Measurements from ENCODE around the gene RAB11B.
"Not testable (repeated sequence)": the region's sequence is repeated elsewhere in the genome, so short reads cannot be mapped to it uniquely, and the experiment has no call there.

The RAB11B gene

GRCh38 chr19:8393871-8394250, 3.7 kb downstream of the RAB11B start:
- DNase-seq (ENCODE audit: low read depth in 2 of 2): no peak

DNA sequence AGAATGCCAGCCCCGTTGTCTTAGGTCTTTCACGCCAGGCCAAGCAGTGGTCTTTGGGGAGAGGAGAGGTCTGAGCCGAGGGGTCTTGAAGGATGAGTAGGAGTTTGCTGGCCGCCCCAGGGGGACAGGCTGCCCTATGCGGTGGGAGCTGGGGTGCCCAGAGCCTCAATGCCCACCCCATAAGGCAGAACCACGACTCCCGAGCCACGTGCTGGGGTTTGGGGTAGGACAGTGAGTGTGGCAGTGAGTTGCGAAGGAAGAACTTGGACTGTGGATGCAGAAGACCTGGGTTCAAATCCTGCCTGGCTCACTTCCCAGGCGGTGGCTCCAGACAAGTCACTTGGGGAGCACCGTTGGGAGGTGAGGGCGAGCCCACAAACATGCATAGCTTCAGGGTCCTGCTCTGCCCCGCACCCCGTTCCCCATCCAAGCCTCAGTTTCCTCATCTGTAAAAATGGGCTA, 5.5 kb downstream of the RAB11B start:
- no peak for DNase-seq (ENCODE audit: low read depth in 2 of 2)

DNA sequence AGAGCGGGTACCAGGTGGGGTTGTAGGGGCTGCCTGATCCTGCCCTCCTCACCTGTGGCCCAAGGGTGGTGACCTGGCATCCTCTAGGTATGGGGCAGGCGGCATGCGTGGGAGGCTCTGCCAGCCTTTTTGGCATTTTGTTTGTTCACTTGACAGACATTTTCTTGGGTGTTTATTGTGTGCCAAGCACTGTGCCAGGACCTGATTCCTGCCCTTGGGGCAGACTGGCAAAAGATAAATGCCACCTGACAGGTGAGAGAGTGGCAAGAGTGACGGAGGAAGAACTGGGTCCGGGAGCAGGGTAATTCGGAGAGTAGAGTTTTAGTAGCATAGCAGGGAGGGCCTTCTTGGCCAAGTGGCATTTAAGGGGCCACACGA, 6.0 kb downstream of the RAB11B start:
- DNase-seq (ENCODE audit: low read depth in 2 of 2): no peak

GRCh38 chr19:8396563-8397203, 6.5 kb downstream of the RAB11B start:
- peak; percentile 59 to 63 for DNase-seq (ENCODE audit: low read depth in 2 of 2)

DNA sequence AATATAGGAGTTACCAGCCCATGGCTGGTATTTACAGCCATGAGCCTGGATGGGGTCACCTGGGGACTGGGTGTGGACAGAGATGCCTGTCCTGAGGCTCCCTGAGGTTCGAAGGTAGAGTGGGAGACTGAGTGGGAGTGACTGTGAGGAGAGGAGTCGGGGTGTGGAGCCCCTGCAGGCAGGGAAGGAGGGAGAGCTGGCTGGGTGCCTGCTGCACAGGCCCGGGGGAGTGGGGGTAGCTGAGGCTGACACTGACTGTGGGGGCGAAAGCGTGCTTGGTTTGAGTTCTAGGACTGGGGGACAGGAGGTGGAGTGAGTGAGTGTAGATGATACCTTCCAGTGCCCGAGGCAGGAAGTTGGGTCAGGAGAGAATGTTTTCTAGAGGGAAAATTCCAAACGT, 7.1 kb downstream of the RAB11B start:
- no peak for DNase-seq (ENCODE audit: low read depth in 2 of 2)

DNA sequence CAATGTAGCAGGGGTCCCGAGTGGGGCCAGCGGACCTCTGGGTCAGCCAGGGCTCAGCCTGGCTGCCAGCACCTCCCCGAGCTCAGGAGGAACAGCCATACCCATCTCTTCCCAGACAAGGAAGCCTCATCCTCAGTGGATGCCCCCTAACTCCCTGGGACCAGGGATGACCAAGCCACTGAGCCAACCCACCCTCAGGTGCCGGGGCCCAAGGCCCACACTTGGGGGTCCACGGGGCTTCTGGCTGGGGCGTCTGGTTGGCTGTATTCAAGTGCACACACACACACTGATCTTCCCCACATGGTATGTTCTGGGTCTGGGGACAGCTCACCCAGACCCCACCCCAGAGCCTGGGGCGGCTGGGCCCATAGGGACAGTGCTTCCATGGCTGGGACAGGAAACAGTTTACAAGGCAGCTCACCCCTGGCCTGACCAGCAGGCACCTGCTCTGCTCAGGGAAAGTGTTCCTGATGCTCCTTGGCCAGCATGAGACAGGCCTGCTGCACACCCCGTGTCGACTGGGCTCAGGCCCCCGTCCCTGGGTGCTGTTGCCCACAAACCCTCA, 7.7 kb downstream of the RAB11B start:
- DNase-seq (ENCODE audit: low read depth in 2 of 2): no peak

DNA sequence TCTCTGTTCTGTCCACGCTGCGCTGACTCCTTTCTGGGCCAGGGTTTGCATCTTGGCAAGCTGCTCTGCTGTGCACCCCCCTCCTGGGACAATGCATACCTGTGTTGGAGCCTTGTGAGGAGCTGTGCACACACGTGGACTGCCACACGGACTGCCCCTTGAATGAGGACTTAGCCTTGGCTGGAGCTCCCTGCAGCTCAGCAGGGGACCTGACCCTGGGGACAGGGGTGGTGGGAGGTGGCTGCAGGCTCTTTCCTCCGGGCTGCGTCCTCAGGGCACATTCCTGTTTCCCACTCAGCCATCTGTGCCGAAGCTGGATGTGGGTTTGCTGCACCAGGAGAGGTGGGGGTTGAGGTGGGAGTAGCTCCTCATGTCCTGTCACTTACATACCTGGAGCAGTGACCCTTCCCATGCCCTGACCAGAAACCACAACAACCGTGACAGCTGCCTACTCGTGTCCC, 8.2 kb downstream of the RAB11B start:
- DNase-seq (ENCODE audit: low read depth in 2 of 2): no peak

DNA sequence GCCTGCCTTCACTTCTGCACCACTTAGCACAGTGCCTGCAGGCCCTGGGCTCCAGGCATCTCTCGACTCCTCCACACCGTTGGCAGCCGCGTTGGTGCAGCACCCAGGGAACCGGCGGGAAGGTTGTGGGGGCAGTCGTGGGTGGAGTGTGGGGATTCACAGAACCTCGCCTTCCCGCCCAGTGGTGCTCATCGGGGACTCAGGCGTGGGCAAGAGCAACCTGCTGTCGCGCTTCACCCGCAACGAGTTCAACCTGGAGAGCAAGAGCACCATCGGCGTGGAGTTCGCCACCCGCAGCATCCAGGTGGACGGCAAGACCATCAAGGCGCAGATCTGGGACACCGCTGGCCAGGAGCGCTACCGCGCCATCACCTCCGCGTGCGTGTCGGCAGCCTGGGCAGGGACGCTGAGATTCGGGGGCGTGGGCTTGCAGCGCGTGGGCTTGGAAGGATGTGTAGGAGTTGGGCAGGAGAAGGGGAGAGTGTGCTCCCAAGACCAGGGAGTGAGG, 9.6 kb downstream of the RAB11B start:
- no peak for DNase-seq (ENCODE audit: low read depth in 2 of 2)

DNA sequence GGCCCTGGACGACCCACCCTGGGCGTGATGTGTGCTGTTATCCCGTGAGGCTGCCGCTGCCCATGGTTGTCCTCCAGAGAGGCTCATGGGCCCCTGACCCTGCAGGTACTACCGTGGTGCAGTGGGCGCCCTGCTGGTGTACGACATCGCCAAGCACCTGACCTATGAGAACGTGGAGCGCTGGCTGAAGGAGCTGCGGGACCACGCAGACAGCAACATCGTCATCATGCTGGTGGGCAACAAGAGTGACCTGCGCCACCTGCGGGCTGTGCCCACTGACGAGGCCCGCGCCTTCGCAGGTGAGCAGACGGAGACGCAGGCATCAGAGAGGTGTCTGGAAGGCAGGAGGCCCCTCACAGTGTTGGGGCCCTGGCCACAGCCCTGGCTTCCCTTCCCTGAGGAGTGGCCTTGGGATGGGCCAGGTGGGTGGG, 11.8 kb downstream of the RAB11B start:
- no peak for DNase-seq (ENCODE audit: low read depth in 2 of 2)

DNA sequence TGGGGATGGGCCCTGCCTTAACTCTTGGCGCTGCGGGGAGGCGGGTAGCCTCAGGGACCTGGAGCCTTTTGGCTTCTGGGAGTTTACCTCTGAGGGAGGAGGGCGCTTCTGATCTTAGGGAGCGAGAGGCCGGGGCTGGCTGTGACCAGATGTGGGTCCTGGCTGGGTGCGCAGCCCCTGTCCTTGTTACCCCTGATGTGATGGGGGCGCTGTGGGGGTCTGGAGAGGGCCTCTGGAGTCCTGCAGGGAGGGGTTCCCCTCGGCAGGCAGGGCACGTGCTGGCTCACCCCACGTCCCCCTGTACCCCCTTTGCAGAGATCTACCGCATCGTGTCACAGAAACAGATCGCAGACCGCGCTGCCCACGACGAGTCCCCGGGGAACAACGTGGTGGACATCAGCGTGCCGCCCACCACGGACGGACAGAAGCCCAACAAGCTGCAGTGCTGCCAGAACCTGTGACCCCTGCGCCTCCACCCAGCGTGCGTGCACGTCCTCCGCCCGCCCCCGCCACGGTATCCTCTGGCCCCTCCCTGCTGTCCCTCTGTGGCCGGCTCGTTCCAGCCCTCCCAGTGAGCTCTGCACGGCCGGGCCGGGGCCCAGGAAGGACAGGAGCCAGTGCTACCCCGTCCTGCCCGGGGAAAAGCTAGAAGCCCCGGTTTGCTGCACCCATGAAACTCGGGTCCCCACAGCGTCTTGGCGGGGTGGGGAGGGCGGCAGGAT, 13.1 kb downstream of the RAB11B start:
- DNase-seq (ENCODE audit: low read depth in 2 of 2): no peak

- DNase-seq (ENCODE audit: low read depth in 2 of 2): no peak
These were observed 13.6 kb downstream of the RAB11B start for GRCh38 chr19:8403820-8404109.

- no peak for DNase-seq (ENCODE audit: low read depth in 2 of 2)
These were observed 14.4 kb downstream of the RAB11B start for GRCh38 chr19:8404391-8405151.

DNA sequence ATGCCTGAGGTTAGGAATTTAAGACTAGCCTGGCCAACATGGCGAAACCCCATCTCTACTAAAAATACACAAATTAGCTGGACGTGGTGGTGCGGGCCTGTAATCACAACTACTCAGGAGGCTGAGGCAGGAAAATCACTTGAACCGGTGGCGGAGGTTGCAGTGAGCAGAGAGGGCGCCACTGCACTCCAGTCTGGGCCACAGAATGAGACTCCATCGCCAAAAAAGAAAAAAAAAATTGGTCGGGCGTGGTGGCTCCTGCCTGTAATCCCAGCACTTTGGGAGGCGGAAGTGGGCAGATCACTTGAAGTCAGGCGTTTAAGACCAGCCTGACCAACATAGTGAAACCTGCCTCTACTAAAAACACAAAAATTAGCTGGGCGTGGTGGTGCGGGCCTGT, 20.6 kb downstream of the RAB11B start:
- DNase-seq (ENCODE audit: low read depth in 2 of 2): not testable (repeated sequence)

- DNase-seq (ENCODE audit: low read depth in 2 of 2): peak; percentile 92 to 94
These were observed 22.8 kb downstream of the RAB11B start, which contains the start of gene MARCHF2 for GRCh38 chr19:8412783-8413628. TSS of gene MARCHF2 (plus strand) at chr19:8413305. CDS start at chr19:8421841, 8,536 bp downstream.

GRCh38 chr19:8413629-8413995, 23.5 kb downstream of the RAB11B start:
- DNase-seq (ENCODE audit: low read depth in 2 of 2): no peak

DNA sequence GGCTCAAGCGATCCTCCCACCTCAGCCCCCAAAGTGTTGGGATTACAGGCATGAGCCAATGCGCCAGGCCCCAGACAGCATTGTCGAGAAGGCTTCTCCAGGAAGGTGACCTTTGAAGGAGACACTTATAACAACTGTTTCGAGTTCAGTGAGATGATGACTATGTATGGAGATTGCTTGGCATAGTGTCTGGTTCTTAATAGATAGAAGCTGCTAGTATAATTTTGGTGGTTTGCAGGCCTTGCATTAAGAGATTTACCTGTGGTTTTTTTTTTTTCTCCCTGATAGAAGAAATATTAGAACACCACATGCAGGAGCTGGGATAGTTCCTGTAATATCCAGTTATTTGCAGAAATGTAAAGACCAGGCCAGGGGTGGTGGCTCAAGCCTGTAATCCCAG, 26.6 kb downstream of the RAB11B start:
- no peak for DNase-seq (ENCODE audit: low read depth in 2 of 2)

DNA sequence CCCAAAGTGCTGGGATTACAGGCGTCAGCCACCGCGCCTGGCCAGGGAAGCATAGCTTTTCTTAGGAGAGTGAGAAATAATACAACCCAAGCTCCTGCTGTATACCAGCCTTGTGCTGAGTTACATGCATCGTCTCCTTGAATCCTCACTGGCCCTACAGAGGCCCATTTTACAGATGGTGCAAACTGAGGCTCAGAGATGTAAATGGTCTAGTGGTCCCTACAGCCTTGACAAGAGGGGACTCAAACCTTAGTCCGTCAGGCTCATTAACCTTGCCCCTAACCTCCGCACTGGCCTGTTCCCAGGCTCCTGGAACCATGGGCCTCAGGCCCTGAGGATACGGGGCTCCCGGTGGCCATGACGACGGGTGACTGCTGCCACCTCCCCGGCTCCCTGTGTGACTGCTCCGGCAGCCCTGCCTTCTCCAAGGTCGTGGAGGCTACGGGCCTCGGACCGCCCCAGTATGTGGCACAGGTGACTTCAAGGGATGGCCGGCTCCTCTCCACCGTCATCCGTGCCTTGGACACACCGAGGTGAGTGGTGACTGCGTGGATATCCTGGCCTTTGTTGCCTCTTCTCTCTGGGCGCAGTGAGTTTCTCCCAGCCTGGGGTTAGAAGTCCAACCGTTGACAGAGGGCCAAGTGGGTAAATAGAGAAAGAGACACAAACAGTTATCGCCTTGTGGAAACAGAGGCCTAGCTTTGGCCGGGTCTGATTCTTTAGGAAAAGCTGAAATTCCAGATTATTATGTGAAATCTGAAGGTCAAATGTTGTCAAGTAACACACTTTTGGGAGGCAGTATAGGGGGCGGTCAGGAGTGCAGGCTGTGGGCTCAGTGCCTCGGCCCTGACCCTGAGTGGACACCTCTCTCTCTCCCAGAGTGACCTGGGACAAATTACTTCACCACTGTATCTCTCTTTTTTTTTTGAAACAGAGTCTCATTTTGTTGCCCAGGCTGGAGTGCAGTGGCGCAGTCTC, 31.6 kb downstream of the RAB11B start:
- no peak for DNase-seq (ENCODE audit: low read depth in 2 of 2)

- DNase-seq (ENCODE audit: low read depth in 2 of 2): no peak
These were observed 33.7 kb downstream of the RAB11B start for GRCh38 chr19:8423817-8424223.

GRCh38 chr19:8425331-8425730, 35.2 kb downstream of the RAB11B start:
- DNase-seq (ENCODE audit: low read depth in 2 of 2): not testable (repeated sequence)

- no peak for DNase-seq (ENCODE audit: low read depth in 2 of 2)
These were observed 36.1 kb downstream of the RAB11B start for GRCh38 chr19:8426283-8426682.
